HG02938 (cell line): ENCODE results near the gene CPN1.
"Not testable (repeated sequence)": the region's sequence is repeated elsewhere in the genome, so short reads cannot be mapped to it uniquely, and the experiment has no call there.

Source experiments
- ATAC-seq: cut with Tn5 transposase; IDR thresholded peaks from one replicate; pipeline ENCODE4 v1.9.1; 2021; ENCODE audit warnings: mild to moderate bottlenecking, moderate library complexity; ENCODE audit not compliant: unreplicated experiment

The CPN1 gene

DNA sequence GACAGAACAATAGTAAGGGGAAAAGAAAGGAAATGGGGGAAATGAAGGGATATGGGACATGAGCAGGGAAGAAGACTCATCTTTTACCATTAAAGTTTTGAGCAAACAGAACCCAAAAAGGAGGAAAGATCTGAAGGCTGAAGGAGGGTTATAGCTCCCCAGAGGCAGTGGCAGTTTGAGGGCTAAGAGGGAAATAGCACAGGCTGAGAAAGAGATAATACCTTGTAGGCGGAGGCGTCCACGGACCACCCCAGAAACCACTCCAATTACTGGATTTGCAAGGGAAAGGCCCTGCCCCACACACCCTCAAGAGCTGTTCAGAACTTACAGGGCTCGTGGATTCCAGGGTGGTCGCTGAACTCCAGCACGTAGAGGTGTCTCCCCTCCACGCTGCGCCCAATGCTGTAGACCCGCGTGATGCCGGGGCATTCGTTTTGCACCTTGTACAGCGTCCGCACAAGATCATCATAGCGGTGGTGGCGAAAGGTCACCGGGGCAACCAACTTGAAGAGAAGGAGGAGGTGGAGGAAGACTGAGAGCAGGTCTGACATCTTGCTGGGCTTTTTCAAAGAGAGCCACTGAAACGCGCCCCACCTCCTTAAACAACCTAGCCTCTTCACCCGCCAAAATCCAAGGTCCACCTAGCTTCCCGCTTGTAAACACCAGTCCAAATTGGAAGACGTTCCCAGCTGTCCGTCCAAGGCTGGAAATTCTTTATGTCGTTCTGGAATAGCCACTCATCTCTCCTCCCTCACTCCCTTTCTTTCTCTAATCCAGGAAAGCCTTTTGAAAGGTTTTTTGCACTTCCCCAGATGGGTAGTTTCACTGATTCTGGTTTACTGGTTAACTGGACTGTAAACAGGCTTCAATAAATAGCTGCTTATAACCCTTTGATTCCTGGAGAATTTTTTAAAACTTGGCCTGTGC lies at the start of gene CPN1:
CPN1 (minus strand) TSS at position 795 of the 927 bp plus-strand sequence; CDS start at position 551, 244 bp downstream.
- no peak for ATAC-seq

DNA sequence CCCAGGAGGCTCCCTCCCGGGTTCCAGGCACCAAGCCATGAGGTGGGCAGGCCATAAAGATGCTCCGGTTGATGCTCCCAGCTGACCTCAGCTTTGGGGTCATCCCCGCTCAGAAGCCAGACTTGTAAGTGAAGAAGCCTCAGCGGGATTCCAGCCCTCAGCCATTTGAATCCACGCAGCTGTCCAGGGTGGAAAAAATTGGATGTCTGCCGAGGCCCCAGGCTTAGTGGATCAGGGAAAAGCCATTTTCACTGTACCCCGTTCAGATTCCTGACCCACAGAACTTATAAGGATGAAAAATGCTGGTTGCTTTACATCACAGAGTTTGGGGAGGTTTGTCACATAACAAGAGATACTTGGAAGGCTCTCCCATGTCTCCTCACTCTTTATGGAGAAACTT lies 49.2 kb upstream of the CPN1 start:
- no peak for ATAC-seq

DNA sequence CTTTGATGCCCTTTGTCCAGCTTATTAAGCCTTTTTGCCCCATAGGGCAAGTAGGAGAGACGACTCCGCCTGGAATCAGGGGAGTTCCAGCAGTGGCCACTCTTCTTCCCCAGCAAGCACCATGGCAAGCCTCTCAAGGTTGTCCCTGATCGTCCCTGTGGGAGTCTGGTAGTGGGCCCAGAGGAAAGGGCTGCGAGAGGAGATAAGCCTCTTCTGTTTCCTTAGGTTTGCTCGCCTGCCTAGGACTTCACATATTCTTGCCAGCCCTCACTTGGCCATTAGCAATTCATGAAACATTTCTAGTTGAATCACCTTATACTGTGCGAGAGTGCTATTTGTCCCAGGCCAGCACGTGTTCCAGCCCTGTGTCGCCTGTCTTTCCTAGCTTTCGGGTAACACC lies 47.8 kb upstream of the CPN1 start:
- no peak for ATAC-seq

DNA sequence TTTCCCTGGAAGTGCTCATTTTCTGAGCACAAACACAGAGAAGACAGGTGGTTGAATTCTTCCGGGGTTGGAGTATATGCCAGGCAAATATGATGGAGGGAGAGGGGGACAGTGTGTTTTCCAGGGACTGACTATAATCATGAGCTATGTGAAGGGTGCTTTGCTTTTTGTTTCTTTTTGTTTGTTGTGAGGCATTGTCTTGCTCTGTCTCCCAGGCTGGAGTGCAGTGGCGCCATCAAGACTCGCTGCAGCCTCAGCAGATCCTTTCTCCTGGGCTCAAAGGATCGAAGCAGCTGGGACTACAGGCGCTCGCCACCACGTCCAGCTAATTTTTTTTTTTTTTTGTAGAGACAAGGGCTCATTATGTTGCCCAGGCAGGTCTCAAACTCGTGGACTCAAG lies 47.3 kb upstream of the CPN1 start:
- no peak for ATAC-seq

DNA sequence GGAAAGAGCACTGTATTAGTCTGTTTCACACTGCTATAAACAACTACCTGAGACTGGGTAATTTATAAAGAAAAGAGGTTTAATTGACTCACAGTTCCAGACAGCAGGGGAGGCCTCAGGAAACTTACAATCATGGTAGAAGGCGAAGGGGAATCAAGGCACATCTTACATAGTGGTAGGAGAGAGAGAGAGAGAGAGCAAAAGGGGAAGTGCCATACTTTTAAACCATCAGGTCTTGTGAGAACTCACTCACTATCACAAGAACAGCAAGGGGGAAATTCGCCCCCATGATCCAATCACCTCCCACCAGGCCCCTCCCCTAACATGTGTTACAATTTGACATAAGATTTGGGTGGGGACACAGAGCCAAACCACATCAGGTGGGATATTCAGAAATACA lies 43.7 kb upstream of the CPN1 start:
- ATAC-seq: not testable (repeated sequence)

DNA sequence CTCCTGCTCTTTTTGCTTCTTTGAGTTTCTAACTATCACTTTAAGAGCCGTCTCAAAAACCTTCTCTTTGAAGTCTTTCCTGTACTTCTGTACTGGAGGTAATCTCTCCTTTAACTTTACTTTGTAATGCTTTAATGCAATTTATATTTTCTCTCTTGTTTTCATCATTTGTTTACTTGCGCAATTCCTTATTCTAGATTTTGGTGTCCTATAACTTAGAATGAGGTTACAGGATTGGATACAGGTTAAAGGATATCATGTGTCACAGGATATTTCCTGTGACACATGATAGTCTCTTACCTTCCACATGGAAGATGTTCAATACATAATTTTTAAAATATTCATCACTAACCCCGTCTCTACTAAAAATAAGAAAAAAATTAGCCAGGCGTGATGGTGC lies 42.4 kb upstream of the CPN1 start:
- no peak for ATAC-seq

DNA sequence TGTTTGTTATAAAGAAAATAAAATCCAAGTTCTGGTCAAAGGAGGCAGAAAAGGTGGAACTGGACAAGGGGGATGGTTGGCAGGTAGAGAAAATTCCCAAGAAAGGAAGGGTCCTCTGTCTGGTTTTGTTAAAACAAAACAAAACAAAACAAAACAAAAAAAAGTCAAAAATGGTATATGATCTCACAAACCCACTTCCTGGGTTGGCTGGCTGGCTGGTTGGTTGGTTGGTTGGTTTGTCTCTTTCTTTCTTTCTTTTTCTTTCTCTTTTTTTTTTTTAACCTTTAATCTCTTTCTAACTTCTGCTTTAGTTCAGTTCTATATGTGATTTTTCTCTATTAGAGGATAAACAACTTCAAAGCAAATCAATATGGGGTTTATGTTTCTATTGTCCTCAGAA lies 41.1 kb upstream of the CPN1 start:
- no peak for ATAC-seq

DNA sequence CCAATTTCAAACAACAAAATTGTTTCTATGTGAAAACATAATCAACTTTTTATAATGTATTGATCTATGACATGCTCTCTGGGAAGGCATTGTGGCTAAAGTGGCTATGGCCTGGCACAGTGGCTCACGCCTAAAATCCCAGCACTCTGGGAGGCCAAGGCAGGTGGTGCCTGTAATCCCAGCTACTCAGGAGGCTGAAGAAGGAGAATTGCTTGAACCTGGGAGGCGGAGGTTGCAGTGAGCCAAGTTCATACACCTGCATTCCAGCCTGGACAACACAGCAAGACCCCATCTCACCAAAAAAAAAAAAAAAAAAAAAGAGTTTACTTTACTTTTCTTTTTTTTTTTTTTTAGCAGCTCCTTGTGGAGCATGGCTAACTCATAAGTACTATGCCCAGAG lies 38.9 kb upstream of the CPN1 start:
- no peak for ATAC-seq

DNA sequence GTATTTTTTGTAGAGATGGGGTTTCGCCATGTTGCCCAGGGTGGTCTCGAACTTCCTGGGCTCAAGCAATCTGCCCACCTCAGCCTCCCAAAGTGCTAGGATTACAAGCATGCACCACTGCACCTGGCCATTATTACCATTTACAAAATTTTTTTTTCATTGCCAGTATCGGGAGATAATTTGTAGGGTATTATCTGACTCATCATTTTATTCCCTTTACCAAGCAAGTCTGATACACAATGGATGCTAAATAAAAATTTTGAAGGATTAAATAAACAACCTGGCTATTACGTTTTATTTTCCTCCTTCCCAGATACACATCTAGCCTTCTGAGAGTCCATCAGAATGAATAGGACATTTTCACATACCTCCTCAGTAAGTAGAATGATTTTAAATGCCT lies 38.1 kb upstream of the CPN1 start:
- ATAC-seq: no peak

DNA sequence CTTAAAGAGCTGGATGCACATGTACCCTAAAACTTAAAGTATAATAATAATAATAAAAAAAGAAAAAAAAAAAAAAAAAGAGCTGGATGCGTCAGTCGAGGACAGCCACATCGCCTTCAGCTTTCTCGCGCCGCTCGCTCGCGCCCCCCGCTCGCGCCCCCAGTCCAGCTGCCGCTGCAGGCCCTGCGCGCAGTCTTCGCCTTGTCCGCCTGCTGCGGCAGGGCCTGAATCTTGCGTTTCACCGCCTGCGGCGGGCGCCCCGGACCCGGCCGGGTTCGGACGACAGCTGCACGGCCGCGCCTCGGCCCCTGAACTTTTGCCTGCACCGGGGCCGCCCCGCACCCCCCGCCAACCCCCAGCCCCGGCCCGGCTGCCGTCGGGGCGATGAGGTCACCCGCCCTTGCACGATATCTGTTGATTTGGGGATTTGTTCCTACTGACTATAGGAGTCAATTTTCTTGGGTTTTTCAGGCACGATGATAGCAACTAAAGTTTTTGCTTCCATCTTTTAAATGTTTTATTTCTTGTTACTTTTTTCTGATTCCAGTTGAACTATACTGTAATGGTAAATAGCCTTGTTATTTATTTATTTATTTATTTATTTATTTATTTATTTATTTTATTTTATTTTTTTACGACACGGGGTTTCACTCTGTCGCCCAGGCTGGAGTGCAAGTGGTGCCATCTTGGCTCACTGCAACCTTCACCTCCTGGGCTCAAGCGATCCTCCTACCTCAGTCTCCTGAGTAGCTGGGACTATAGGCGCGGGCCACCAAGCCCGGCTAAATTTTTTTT lies 33.5 kb upstream of the CPN1 start:
- no peak for ATAC-seq

DNA sequence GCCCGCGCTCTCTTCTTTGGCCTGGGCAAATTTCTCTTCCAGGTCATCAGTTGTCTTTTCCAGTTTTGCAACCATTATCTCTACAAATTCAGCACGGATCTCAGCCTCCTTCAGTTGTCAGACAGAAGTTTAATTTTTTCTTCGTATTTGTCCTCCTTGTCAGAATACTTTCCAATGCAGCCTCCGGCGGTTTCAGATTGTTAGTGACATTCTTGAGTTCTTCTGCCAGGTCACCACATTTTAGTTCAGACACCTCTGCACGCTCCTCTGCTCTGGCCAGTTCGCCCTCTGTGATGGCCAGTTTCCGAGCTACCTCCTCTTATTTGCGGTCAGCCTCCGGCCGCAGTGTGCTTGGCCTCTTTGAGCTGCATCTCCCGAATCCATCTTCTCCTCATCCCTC lies 32.8 kb upstream of the CPN1 start:
- ATAC-seq: no peak

DNA sequence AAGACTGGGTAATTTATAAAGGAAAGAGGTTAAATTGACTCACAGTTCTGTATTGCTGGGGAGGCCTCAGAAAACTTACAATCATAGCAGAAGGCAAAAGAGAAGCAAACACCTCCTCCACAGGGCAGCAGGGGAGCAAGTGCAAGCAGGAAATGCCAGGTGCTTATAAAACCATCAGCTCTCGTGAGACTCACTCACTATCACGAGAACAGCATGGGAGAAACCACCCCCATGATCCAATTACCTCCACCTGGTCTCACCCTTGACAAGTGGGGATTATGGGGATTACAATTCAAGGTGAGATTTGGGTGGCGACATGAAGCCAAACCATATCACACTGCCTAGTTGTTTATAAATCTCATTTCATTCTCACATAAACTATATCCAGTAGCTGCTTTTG lies 28.0 kb upstream of the CPN1 start:
- no peak for ATAC-seq

DNA sequence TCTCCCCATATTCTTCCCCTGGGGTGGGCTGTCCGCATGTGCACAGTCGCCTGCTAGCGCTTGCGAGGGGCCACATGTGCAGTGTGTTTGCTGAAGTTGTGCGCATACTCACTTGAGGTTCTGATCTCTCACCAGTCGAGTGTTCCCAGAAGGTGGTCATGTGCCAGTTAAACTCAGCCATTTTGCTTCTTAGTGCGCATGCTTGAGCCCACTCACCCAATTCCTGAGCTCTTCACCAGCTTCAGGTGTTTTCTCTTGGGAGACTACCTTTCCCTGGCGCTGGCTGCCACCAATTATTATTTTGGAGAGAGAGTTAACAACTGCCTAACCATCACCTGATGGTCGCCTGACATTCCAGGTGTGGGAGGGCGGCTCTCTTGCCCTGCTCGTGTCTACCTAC lies 25.2 kb upstream of the CPN1 start:
- no peak for ATAC-seq

DNA sequence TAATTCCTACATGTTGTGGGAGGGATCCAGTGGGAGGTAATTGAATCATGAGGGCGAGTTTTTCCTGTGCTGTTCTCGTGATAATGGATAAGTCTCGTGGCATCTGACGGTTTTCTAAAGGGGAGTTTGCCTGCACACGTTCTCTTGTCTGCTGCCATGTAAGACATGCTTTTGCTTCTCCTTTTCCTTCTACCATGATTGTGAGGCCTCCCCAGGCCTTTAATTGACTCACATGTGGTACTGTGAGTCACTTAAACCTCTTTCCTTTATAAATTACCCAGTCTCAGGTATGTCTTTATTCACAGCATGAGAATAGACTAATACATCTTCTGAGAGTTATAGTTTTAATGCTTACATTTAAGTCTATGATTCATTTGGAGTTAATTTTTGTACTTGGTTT lies 22.6 kb upstream of the CPN1 start:
- no peak for ATAC-seq

DNA sequence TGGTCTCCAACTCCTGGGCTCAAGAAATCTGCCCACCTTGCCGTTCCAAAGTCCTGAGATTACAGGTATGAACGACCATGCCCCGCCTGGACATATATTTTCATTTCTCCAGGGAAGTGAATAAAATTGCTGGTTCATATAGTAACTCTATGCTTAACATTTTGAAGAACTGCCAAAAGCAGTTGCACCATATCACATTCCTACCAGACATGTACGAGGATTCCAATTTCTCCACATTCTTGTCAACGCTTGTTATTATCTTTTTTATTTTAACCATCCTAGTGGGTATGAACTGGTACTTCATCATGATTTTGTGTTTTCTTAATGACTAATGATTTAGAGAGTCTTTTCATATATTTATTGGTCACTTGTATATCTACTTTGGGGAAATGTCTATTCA lies 21.9 kb upstream of the CPN1 start:
- ATAC-seq: no peak

DNA sequence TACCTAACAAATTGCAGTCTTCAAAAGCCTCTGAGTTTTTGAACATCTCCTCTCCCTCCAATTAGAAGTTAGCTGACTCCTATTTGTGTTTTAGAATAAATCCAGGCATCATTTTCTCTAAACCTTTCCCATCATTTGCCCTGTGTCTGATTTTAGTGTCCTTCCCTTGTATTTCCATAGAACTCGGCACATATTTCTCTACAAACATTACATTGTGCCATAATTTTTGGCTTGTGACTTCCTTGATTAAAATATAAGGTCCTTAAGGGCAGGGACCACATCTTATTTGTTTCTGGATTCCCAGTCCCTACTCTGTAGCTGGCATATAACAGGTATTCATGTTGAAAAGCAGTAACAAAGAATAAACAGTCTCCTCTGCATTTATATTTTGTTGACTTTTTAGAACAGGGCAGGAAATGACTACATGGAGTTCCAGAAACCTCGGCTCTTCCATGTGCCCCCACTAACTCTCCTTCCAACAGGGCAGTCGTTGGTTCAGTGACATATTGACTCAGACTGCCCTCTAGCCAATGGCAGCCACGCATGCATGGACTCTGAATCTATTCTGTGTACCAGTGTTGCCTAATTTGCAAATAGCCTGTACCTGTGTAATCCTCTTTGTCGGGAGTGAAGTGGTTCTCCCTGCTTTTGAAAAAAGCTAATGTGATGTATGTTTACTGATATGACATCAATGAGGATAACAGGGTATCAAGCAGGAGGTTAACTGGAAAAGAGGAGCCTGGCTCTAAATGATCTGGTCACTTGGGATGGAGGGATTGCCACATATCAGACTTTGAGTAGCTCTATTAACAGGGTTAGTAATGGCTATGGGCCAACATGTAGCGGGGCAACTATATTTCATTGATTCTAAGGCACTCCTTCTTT lies 19.8 kb upstream of the CPN1 start:
- no peak for ATAC-seq

DNA sequence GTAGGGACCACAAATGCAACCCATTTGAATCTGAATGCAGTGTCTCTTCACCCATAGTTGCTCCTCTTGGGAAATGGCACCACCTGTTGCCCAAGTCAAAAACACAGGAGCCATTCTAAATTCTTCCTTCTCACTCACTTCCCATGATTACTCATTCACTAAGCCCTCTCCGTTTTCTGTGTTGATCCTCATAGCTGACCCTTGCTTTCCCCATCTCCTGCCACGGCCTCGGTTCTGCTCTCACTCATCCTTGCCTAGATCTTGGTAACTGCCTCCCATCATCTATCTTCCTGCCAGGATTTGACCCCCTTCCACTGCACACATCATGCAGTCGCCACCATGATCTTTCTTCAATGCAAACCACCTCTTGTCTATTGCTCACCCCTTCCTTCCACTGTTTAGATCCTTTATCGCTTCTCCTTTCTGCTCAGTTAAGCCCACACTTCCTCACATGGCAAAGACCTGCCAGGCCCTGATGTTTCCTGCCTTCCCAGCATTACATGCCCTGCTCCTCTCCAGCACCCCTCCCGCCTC lies 19.0 kb upstream of the CPN1 start:
- ATAC-seq: no peak

DNA sequence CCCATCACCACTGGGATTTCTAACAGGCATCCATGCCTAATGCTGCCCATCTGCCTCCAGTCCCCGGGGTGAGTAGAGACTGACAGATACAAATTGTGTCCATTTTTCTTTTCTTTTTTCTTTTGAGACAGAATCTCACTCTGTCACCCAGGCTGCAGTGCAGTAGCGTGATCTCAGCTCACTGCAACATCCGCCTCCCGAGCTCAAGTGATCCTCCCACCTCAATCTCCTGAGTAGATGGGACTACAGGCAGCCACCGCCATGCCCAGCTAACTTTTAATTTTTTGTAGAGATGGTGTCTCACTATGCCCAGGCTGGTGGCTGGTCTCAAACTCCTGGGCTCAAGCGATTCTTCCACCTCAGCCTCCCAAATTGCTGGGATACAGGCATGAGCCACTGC lies 7.6 kb upstream of the CPN1 start:
- no peak for ATAC-seq

DNA sequence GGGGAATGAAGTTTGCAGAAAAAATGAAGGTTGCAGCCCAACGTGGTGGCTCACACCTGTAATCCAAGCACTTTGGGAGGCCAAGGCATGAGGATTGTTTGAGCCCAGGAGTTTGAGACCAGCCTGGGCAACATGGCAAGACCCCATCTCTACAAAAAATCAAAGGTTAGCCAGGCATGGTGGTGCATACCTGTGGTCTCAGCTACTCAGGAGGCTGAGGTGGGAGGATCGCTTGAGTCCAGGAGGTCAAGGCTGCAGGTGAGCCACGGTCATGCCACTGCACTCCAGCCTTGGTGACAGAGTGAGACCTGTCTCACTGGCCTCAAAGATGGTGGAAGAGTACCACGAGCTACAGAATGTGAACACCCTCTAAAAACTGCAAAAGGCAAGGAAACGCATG lies 5.0 kb upstream of the CPN1 start:
- not testable (repeated sequence) for ATAC-seq

DNA sequence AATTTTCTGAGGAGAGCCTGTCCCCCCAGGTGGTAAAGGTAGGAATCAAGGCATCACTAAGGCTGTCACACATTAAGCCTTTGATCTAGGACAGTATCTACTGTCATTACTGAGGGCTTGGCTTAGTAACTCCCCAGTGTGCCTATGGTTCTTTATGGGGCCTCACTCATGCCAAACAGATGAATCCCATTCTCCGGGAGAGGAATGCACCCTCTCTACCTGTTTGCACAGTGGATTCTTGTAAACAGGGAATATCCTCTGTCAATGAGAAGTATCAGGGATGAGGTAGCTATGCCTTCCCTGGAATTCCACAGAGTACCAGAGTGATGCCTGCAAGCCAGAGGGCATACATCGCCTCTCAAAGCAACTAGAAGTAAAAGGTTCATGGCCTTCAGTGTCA lies 3.9 kb upstream of the CPN1 start:
- no peak for ATAC-seq

DNA sequence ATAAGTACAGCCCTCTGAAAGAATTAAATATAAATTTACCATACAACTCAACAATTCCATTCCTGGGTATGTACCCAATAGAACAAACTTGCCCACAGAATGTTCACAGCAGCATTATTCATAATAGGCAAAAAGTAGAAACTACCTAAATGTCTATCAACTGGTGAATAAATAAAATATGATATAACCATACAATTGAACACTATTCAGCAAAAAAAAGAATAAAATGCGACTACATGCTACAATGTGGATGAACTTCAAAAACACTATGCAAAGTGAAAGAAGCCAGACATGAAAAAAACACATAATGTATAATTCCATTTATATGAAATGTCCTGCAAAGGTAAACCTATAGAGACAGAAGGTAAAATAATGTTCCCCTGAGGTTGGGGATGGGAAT lies 2.0 kb upstream of the CPN1 start:
- ATAC-seq: no peak
